HepG2 (cell line): ENCODE measurements around the gene AUTS2.

Experiments
- HDAC6 ChIP-seq: fragments of 200-600 bp; sonication (generic); IDR thresholded peaks from 2 replicates; pipeline ENCODE4 v1.7.0; 2017; ENCODE audit warnings: mild to moderate bottlenecking, antibody characterized with exemption, low read length, low read depth
- MYC ChIP-seq: sonication (generic); formaldehyde crosslinking; IDR thresholded peaks from 2 replicates; pipeline ENCODE4 v1.9.0; 2021; ENCODE audit warnings: missing genetic modification reagents, borderline replicate concordance
- ZFP91 ChIP-seq: sonication (generic); formaldehyde crosslinking; IDR thresholded peaks from 2 replicates; pipeline ENCODE4 v1.9.0; 2022; ENCODE audit warnings: missing genetic modification reagents, mild to moderate bottlenecking, borderline replicate concordance

- TF ChIP-seq HDAC6 (no peak), ZFP91 (no peak), MYC (CRISPR knock-in tag) (no peak)
These were observed 431.7 kb downstream of the AUTS2 start for GRCh38 chr7:70029993-70030392.
